ENCODE measurements around the gene C3orf80.

DNA sequence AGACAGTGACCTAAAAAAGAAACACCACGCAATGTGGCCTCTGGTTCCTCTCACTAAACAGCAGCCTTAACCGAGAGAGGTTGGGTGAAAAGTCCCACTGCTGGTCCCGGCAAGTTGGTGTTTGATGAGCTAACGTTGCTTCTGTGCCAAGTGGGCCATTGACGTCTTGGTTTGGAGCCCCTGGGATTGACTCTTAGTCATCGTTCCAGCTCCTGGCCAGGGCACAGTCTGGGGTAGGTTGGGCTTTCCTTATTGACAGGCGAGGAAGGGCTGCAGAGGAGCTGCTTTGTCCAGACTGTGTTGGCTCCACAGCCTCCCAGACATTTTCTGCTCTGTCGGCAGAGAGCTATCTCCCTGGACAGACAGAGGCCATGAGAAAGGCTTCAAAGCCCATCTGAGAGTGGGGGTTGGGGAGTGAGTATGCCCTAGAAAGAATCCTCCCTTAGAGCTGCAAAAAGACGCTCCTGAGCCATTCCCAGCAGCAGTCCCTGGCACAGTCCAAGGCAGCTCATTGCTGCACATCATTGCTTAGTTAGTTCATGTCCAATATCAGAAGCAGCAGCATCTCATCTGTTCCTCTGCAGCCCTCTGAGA lies 28.6 kb upstream of the C3orf80 start:
- no peak for TF ChIP-seq ZFX (IDR thresholded peaks at IDR 0.05)
- TF ChIP-seq, protein P1, sequence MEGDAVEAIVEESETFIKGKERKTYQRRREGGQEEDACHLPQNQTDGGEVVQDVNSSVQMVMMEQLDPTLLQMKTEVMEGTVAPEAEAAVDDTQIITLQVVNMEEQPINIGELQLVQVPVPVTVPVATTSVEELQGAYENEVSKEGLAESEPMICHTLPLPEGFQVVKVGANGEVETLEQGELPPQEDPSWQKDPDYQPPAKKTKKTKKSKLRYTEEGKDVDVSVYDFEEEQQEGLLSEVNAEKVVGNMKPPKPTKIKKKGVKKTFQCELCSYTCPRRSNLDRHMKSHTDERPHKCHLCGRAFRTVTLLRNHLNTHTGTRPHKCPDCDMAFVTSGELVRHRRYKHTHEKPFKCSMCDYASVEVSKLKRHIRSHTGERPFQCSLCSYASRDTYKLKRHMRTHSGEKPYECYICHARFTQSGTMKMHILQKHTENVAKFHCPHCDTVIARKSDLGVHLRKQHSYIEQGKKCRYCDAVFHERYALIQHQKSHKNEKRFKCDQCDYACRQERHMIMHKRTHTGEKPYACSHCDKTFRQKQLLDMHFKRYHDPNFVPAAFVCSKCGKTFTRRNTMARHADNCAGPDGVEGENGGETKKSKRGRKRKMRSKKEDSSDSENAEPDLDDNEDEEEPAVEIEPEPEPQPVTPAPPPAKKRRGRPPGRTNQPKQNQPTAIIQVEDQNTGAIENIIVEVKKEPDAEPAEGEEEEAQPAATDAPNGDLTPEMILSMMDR (IDR thresholded peaks at IDR 0.05 in 2 of 3, conservative IDR thresholded peaks at IDR 0.05 in 1 of 3; ENCODE audit: borderline replicate concordance in 1 of 3, insufficient read depth in 1 of 3, low read depth in 2 of 3, low read length in 2 of 3) = no peak
- TF ChIP-seq EZH2 (IDR thresholded peaks at IDR 0.05) = no peak

Data from HCT116 (cell line).